Heart left ventricle (tissue), 13 donors: ENCODE data around the gene CLEC11A.

Source experiments
- POLR2A ChIP-seq, 2 donors: fragments of 450-650 bp; IDR thresholded peaks; one replicate each; pipeline ENCODE4 v1.6.1; 2017; ENCODE audit warnings: antibody characterized with exemption in 2 of 2, mild to moderate bottlenecking in 2 of 2, moderate library complexity in 2 of 2
- TF ChIP-seq, protein P1 (sequence below), 12 donors: fragments of 200-600 bp; sonication (generic) in 4 of 12; IDR thresholded peaks; one replicate each; pipeline versions ENCODE4 v1.5.0 to v1.8.0; 2018 to 2022; ENCODE audit warnings: antibody characterized with exemption in 12 of 12, mild to moderate bottlenecking in 5 of 12
- donor health status: ischemic (EF 13 %, LVEDD 7.1; RV severe dilation, severe dysfunction).
- donor health status: DM: no; HTN: yes; CAD: no.
- donor health status: DM: no; HTN: no; CAD: no.
- donor health status: ischemic (EF 25% LVEDD 6.9; RV normal size, moderate dysfunction).
- donor health status: ischemic (EF 25% LVEDD 5.7; RV mildly dilated, moderate dysfunction).
- donor health status: ischemic (EF 35%, LVEDD 5.7; RV mildly dilated, moderate dysfunction).
- donor health status: nonischemic (EF 11% LVEDD 7.7; RV severe dilation, severe dysfunction).
- donor health status: DM: yes; HTN: yes; CAD: no.
- donor health status: PGD.
- donor health status: ischemic (EF 29% LVEDD 5.4; RV normal size, mild dysfunction).
- donor health status: nonischemic (EF 23%, LVEDD 6.1; RV moderate dilation, normal function).

DNA sequence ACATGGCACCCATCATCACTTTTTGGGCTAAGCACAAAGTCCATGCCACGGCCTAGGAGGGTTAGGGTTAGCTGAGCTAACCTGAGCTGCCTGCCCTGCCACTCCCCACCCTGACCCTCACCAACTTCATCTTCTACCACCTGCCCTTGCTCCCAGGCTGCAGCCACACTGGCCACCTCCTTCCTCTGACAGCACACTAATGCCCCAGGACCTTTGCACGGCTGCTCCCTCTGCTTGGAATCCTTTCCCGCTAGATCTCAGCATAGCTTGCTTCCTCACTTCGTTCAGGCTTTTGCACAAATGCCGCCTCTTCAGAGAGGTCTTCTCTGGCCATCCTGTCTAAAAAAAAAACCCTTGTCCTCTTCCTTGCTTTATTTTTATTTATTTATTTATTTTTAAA is 16.8 kb upstream of the CLEC11A start:
- TF ChIP-seq, protein P1, sequence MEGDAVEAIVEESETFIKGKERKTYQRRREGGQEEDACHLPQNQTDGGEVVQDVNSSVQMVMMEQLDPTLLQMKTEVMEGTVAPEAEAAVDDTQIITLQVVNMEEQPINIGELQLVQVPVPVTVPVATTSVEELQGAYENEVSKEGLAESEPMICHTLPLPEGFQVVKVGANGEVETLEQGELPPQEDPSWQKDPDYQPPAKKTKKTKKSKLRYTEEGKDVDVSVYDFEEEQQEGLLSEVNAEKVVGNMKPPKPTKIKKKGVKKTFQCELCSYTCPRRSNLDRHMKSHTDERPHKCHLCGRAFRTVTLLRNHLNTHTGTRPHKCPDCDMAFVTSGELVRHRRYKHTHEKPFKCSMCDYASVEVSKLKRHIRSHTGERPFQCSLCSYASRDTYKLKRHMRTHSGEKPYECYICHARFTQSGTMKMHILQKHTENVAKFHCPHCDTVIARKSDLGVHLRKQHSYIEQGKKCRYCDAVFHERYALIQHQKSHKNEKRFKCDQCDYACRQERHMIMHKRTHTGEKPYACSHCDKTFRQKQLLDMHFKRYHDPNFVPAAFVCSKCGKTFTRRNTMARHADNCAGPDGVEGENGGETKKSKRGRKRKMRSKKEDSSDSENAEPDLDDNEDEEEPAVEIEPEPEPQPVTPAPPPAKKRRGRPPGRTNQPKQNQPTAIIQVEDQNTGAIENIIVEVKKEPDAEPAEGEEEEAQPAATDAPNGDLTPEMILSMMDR (IDR thresholded peaks at IDR 0.05), result no peak
- no peak for TF ChIP-seq POLR2A (IDR thresholded peaks at IDR 0.05)
